Measurements from ENCODE around the gene MMP23B.
"Not testable (repeated sequence)": the region's sequence is repeated elsewhere in the genome, so short reads cannot be mapped to it uniquely, and the experiment has no call there.

Gene MMP23B

GRCh38 chr1:1621173-1622009 is 10.6 kb upstream of the MMP23B start:
- FAIRE-seq, result no peak

GRCh38 chr1:1622010-1622787 is 9.8 kb upstream of the MMP23B start:
- FAIRE-seq, result no peak

GRCh38 chr1:1622788-1623094 is 9.2 kb upstream of the MMP23B start:
- FAIRE-seq, result no peak

- no peak for FAIRE-seq
Observed at GRCh38 chr1:1623181-1623630, 8.8 kb upstream of the MMP23B start.

- FAIRE-seq, result no peak
Observed at GRCh38 chr1:1623631-1624442, 8.1 kb upstream of the MMP23B start.

GRCh38 chr1:1624443-1625403 is 7.2 kb upstream of the MMP23B start:
- no peak for FAIRE-seq

- FAIRE-seq, result no peak
Observed at GRCh38 chr1:1625404-1625775, 6.6 kb upstream of the MMP23B start.

GRCh38 chr1:1625824-1626206 is 6.2 kb upstream of the MMP23B start:
- FAIRE-seq, result no peak

- no peak for FAIRE-seq
Observed at GRCh38 chr1:1626207-1627141, 5.5 kb upstream of the MMP23B start.

GRCh38 chr1:1627261-1627828 is 4.6 kb upstream of the MMP23B start:
- FAIRE-seq, result no peak

- FAIRE-seq, result no peak
Observed at GRCh38 chr1:1627829-1628753, 3.9 kb upstream of the MMP23B start.

- FAIRE-seq, result no peak
Observed at GRCh38 chr1:1628754-1629429, 3.1 kb upstream of the MMP23B start.

- no peak for FAIRE-seq
Observed at GRCh38 chr1:1629430-1630190, 2.4 kb upstream of the MMP23B start.

GRCh38 chr1:1630191-1630964 is 1.6 kb upstream of the MMP23B start:
- no peak for FAIRE-seq

- no peak for FAIRE-seq
Observed at GRCh38 chr1:1630965-1631781, 800 bp upstream of the MMP23B start.

GRCh38 chr1:1633409-1633808 is 1.4 kb downstream of the MMP23B start:
- FAIRE-seq, result not testable (repeated sequence)

Measured in endometrium (tissue), 2 donors.